Measurements from ENCODE around the gene KLHL5.
"Not testable (repeated sequence)": the region's sequence is repeated elsewhere in the genome, so short reads cannot be mapped to it uniquely, and the experiment has no call there.

Gene KLHL5

GRCh38 chr4:39062094-39062769, at the start of gene KLHL5:
Gene KLHL5 (plus strand): TSS chr4:39062232. CDS start chr4:39062653, 421 bp downstream.
- no peak for DNase-seq

- no peak for DNase-seq
These were observed 48.0 kb upstream of the KLHL5 start for GRCh38 chr4:39014028-39014427.

- DNase-seq: no peak
These were observed 41.9 kb upstream of the KLHL5 start for GRCh38 chr4:39020130-39020529.

- no peak for DNase-seq
These were observed 40.4 kb upstream of the KLHL5 start for GRCh38 chr4:39021631-39022030.

- DNase-seq: no peak
These were observed 39.8 kb upstream of the KLHL5 start for GRCh38 chr4:39022241-39022640.

GRCh38 chr4:39023059-39023458, 39.0 kb upstream of the KLHL5 start:
- DNase-seq: no peak

- no peak for DNase-seq
These were observed 37.6 kb upstream of the KLHL5 start for GRCh38 chr4:39024311-39024865.

GRCh38 chr4:39025552-39026085, 36.4 kb upstream of the KLHL5 start:
- no peak for DNase-seq

- no peak for DNase-seq
These were observed 35.9 kb upstream of the KLHL5 start for GRCh38 chr4:39026096-39026495.

- DNase-seq: no peak
These were observed 32.0 kb upstream of the KLHL5 start for GRCh38 chr4:39029752-39030694.

GRCh38 chr4:39030725-39031124, 31.3 kb upstream of the KLHL5 start:
- no peak for DNase-seq

GRCh38 chr4:39031590-39032020, 30.4 kb upstream of the KLHL5 start:
- DNase-seq: not testable (repeated sequence)

GRCh38 chr4:39032218-39033085, 29.6 kb upstream of the KLHL5 start, which contains the start of gene TMEM156:
Gene TMEM156 (minus strand): TSS chr4:39032409. CDS start chr4:39032313, 96 bp downstream.
- DNase-seq: no peak

- DNase-seq: no peak
These were observed 25.9 kb upstream of the KLHL5 start for GRCh38 chr4:39036172-39036571.

- no peak for DNase-seq
These were observed 24.6 kb upstream of the KLHL5 start for GRCh38 chr4:39037491-39037825.

GRCh38 chr4:39037941-39038340, 24.1 kb upstream of the KLHL5 start:
- no peak for DNase-seq

- DNase-seq: no peak
These were observed 22.9 kb upstream of the KLHL5 start for GRCh38 chr4:39039108-39039507.

- DNase-seq: no peak
These were observed 19.7 kb upstream of the KLHL5 start for GRCh38 chr4:39042366-39042765.

- DNase-seq: no peak
These were observed 18.8 kb upstream of the KLHL5 start for GRCh38 chr4:39043058-39043860.

GRCh38 chr4:39043861-39044363, 18.1 kb upstream of the KLHL5 start:
- DNase-seq: no peak

GRCh38 chr4:39044364-39044955, 17.6 kb upstream of the KLHL5 start:
- peak; percentile 50 for DNase-seq
